ENCODE results near the gene SMG6.

The SMG6 gene

GRCh38 chr17:2070241-2071023 lies 233.2 kb downstream of the SMG6 start:
- DNase-seq, result no peak

DNA sequence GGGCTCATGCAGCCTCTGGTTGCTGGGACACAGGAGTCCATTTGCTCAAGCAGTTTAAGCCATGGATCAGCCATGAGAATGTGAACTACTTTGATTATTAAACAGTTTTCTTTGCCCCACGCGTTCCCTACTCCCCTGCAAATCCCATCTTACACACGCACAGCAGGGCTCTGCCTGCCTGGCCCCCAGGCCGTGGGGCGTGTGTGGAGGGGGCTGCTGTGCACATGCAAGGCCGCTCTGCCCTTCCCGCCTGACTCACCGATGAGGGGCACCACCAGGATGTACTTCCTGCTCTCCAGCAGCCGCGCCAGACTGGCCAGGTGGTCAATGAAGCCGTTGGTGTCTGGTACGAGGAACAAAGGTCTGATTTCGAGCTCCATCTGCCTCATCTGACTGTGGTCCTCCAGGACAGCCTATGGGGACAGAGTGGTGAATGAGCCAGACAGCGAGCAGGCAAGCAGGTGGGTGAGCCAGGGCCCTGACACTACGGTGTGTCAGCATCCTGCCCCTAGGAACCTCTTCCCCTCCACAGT lies 235.0 kb downstream of the SMG6 start:
- DNase-seq, result no peak

- no peak for DNase-seq
These were observed 235.5 kb downstream of the SMG6 start for GRCh38 chr17:2068031-2068518.

DNA sequence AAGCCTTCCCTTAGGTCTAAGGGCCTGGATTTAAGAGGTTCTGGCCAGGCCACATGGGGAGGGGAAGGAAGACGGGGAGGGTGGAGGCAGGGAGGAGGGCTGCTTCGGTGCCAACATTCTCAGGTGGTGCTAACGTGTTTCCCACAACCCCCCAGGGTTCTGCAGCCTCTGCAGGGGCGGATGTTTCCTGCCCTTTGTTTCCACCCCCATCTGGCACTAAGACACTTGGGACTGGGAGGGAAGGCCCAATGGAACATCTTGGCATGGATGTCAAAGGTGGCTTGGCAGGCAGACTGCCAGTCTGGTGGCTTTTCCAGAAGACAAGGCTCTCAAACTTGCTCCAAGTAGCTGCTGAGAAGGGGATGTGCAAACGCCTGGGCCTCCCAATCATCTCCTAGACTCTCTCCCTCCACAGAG lies 236.0 kb downstream of the SMG6 start:
- no peak for DNase-seq

- DNase-seq, result no peak
These were observed 236.5 kb downstream of the SMG6 start for GRCh38 chr17:2067048-2067561.

DNA sequence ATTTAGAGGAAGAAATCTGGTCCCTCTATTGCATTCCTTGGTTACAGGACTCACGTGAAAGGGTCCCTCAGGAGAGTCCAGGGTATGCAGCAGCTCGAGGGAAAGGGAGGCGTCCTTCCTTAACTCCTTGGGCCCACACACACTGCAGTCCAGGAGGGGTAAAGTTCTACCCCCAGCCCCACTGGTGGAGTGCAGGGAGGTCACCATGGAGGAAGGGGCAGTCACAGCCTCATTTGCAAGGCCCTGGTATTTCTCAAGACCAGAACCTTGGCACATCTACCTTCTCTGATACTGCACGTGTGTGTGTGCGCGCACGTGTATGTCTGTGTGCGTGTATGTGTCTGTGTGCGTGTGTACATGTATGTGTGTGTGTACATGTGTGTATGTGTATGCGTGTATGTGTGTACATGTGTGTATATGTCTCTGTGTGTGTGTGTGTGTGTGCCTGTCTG lies 237.6 kb downstream of the SMG6 start:
- no peak for DNase-seq

DNA sequence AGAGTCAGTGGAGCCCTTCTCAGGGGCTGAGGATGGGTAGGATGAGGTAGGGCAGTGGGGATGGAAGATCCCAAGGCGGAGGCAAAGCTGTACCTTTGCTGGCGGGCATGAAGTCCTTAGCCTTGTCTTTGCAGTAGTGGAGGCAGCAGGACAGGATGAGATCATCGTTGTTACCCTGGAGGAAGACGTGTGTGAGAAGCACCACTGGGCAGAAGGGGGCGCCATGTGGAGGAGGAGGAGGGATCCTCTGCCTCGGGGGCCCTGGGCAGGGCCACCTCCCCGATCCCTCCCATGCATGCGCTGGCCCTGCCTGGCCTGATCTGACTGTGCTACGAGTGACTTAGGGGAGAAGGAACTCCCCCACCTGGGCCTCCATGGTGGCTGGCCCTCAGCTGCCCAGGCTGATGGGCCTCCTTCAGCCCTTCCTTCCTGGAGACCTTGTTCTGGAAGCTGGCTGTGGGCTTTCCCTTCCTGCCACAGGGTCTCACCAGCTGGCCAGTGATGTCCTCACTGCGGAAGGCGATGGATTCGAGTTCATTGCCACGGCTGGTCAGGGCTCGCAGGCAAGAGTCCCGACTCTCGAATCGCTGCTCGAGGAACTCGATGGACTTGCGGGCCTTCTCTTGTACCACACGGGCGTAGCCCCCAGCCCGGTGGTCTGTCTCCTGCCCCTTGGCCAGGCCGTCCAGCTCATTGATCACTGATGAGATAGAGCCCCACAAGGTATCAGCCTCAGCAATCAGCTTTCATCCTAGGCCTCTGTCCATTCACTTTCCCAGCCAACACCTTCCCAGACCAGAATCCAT lies 238.4 kb downstream of the SMG6 start:
- DNase-seq, result no peak

- DNase-seq, result no peak
These were observed 239.0 kb downstream of the SMG6 start for GRCh38 chr17:2064520-2064971.

- no peak for DNase-seq
These were observed 239.5 kb downstream of the SMG6 start for GRCh38 chr17:2064147-2064489.

DNA sequence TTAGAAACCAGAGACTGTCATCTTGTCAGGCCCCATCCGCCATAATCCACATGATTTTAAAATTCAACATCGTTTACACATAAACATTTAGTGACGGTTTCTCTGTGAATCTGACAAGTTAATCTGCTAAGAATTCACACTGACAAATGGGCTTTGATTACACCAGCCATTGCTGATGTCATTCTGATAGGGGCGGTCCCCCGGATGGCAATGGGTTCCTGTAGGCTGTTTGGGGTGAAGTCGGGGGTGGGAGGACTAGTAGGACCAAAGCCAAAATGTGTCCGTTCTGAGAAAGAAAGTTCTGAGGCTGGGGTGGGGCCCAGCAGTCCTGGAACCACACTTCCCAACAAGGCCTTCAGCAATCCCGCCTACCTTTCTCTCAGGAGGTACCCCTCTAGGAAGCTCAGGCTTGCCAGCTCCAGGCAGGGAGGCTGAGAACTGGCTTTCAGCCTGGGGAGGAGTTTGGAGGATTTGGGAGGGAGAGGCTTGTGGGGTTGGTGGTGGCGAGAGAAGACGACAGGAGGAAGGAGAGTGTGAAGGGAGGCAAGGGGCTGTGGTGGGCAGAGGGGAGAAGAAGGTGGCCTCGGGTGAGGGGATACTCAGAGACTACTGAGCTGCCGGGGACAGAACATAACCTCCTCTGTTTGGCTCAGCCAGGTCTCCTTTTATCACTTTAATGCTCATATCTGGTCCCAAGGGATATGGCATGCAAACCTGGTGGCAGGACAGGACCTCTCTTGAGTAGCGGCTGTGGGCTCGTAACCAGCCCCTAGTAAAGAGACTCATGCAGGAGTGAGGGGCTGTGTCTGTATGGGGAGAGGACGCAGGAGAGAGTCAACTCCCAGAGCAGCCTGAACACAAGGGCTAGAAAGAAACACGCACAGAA lies 240.1 kb downstream of the SMG6 start:
- no peak for DNase-seq

DNA sequence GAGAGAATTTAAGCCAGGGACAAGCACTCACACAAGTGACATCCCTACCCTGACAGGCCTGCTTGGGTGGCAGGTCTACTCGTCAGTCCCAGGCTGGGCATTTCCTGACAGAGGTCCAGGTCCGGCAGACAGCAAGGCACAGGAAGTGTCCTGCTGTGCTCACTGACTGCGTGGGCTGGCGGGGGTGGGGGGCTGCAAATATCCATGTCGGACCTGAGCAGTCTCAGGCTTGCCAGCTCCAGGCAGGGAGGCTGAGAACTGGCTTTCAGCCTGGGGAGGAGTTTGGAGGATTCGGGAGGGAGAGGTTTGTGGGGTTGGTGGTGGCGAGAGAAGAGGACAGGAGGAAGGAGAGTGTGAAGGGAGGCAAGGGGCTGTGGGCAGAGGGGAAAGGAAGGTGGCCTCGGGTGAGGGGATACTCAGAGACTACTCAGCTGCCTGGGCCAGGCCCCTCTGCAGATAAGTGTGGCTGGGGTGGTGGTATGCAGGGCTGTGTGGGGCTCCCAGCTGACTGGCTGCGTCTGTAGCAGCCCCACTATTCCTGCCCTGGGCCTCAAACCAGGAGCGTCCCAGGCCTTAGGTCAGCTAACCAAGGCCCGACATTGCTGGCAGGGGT lies 240.9 kb downstream of the SMG6 start:
- DNase-seq, result no peak

DNA sequence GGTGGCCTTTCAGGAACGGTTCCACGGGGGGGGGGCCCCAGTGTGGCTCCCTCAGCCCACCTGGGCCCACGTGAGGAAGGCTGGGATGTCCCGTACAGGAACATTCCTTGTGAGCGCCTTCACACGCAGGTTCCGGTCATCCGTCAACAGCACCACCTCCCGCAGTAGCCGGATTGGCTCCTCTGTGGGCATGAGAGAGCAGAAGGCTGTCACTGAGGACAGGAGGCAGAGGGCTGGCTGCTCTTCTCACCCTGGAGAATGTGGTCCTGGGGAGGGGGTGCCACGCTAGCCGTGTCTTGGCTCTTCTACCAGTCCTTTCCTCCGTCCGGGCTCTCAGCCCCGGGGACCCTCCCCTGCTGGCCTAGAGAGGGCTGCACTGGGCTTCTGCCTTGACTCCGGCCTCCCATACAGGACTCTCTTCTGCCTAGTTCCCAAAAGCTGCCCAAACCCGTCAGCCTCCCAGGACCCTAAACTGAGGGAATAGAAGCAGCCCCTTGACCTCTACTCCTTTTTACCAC lies 242.1 kb downstream of the SMG6 start:
- DNase-seq, result no peak

GRCh38 chr17:2060681-2061440 lies 242.7 kb downstream of the SMG6 start:
- no peak for DNase-seq

DNA sequence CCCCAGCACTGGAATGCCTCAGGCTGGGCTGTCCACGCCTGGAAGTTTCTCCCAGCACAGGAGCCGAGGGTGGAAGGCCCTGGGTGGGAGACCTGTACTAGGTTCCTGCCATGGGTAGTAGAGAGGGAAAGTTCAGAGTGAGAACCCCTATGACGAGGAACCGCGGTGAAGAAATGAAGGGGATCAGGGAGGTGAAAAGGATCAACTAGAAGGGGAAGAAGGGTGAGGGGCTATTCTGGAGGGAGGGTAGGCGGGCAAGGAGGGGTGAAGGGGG lies 243.3 kb downstream of the SMG6 start:
- no peak for DNase-seq

DNA sequence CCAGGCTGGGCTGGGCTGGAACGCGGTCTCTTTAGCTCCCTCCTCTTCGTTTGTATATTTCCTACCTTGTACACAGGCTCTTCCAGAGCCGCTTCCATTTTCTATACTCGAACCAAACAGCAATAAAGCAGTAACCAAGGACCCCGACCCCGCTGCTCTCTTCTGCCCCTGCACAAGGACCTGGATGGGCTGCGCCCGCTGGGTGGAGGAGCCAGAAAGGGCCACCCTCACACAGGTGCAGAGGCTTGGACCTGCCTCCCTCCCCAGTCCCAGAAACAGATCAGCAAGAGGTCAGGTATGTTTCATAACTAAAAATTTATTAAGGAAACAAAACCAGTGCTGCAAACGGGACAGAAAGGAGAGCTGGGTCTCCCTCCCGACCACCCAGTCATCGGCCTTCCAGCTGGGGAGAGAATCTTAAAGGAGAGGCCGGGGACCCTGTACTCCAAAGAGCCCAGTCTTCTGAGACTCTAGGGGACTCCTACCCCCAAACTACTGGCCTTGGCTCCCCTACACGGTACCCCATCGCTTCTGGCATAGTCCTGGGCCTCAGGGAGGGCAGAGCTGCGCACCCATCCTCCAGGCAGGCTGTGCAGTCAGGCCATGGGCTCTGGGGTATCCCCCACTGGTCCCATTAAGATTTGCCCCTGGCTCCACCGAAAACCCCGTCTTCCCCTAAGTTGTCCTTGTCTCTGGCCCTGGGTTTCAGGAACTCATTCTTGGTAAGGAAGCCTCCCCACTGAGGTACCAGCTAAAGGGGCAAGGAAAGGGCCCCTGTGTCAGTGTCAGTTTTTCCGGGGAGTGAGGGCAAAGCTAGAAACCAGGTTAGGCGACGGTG lies 243.8 kb downstream of the SMG6 start:
- DNase-seq, result no peak

- no peak for DNase-seq
These were observed 244.7 kb downstream of the SMG6 start for GRCh38 chr17:2058586-2059546.

GRCh38 chr17:2057760-2058585 lies 245.6 kb downstream of the SMG6 start:
- no peak for DNase-seq

GRCh38 chr17:2057175-2057759 lies 246.3 kb downstream of the SMG6 start:
- no peak for DNase-seq
